ENCODE results near the gene PF4V1.
A peak's percentile ranks its signal among the peaks of the same experiment; 100 is the strongest.

The PF4V1 gene

DNA sequence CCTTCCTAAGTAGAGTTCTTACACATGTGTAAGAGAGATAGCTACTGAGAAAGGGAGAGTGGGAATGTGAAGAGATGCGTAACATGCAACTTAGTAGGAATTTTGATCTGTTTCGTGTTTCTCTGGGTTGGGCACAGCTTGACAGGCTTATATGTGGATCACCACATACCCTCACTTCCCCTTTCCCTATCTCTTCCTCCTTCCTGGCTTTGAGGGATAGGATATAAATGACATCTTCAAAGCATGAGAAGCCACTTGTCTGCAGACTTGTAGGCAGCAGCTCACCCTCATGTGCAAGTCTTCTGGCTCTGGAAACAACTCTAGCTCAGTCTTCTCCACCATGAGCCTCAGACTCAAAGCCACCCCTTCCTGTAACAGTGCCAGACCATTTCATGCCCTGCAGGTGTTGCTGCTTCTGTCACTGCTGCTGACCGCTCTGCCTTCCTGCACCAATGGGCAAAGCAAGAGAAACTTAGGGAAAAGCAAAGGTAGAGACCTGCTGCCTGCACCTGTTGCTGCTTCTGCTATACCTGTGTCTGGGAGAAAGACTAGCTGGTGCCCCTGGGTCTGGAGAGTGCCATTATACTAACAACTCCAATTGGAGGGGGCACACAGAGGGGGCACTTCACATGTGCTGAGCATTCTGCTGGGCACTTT is 5.4 kb upstream of the PF4V1 start:
- no peak for DNase-seq

- no peak for DNase-seq
Measured at GRCh38 chr4:73848183-73848777, 4.8 kb upstream of the PF4V1 start.

- no peak for DNase-seq
Measured at GRCh38 chr4:73850261-73850970, 2.7 kb upstream of the PF4V1 start.

DNA sequence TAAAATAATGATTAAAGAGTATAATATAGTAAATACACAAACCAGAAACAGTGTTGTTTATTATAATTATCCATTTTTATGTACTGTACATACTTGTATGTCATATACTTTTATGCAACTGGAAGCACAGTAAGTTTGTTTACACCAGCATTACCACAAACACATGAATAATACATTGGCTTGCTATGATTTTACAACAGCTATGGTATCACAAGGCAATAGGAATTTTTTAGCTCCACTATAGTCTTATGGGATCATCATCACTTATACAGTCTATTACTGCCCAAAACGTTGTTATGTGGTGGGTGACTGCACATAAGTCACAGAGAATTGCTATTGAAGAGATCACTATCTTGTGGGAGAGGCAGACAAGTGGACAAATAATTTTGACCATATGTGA is 1.8 kb upstream of the PF4V1 start:
- DNase-seq = no peak

GRCh38 chr4:73852771-73853170 is 325 bp upstream of the PF4V1 start:
- DNase-seq = no peak

DNA sequence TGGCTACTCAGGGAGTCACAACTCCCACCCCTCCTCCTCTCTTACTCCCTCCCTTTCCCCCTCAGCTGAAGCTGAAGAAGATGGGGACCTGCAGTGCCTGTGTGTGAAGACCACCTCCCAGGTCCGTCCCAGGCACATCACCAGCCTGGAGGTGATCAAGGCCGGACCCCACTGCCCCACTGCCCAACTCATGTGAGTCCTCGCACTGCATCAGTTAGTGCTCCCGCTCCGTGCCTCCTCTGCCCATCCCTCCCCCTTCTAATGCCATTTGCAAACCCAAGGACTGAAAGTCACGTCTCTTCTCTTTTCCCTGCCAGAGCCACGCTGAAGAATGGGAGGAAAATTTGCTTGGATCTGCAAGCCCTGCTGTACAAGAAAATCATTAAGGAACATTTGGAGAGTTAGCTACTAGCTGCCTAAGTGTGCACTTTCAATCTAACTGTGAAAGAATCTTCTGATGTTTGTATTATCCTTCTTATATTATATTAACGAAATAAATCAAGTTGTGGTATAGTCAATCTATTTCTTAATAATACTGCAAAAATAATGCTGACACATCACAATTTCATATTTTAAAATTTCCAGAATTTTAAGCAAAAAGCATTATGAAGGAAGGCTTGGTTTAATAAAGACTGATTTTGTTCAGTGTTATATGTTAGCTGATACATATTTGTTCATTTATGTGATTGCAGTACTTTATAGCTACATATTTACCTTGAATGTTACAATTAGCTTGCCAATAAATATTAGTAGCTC is 800 bp downstream of the PF4V1 start:
- DNase-seq = no peak

GRCh38 chr4:73855406-73855805 is 2.3 kb downstream of the PF4V1 start:
- DNase-seq = no peak

DNA sequence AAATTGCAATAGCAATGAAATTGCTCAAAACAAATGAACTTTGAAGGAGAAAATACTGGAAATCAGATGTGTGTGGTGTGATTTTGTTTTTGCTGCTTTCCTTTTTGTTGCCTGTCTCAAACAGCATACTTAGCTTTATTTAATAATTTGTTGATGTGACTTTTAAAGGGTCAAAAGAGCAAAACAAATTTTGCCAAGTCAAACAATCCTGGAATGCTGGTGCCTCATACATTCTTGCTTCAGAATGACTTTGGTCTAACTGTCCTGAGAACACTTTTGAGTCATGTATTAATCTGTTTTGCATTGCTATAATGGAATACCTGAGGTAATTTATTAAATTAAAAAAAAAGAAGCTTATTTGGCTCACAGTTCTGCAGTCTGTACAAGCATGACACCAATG is 3.4 kb downstream of the PF4V1 start:
- DNase-seq = no peak

DNA sequence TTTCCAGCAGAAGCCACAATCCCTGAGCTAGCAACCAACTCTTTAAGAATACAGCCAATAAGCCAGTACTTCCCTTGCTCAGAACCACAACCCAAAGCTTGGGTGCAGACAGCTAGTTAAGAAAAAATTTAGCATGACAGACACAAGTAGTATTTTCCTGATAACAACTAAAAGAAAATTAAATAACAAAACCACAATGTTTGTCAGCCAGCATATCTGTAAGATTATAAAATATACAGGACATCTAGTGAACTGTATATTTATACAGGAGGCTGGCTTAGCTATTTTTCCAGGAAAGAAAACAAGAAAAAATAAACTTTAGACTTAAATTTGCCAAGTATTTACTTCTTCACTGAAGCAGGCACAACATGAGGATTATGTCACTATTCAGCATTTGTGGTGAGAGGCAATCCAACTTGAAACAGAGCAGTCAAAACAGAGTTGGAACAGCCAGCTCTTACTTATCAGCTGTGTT is 6.6 kb downstream of the PF4V1 start:
- no peak for DNase-seq

DNA sequence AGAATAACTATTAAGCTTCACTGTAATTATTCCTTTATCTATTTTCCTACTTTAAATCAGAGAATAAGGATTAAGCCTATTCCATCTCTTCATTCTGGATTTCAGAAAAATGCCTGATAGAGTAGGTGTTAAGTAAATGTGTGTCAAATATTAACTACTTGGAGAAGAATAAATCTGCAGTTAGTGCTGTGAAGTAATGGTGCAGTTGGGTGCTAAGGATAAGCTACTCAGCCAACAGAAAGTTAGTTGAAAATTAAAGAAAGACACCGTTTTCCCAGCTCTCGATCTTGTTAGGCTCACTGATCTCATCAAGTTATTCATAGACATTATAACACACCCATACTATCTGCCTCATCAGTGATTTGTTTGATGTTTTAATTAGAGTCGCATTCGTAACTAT is 7.1 kb downstream of the PF4V1 start:
- no peak for DNase-seq

GRCh38 chr4:73860917-73861316 is 7.8 kb downstream of the PF4V1 start:
- DNase-seq = no peak

DNA sequence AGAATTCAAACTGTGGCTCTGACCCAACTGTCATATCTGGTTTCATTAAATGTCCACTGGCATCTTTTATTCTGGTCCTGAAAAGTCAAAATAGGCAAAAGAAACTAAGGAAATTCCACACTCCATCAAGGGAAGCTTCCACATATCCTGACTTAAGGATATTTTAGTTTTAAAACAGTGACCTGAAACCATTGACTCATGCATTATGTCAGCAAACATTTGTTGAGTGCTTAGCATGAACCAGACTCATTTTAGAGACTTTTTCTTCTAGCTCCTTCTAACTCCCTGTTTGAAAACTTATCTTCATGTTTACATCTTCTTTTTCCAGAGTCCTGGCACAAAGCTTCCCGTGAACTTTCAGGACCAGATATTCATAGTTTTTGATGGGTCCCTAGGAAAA is 9.2 kb downstream of the PF4V1 start:
- DNase-seq = no peak

GRCh38 chr4:73864365-73864764 is 11.3 kb downstream of the PF4V1 start:
- peak; percentile 1 for DNase-seq

DNA sequence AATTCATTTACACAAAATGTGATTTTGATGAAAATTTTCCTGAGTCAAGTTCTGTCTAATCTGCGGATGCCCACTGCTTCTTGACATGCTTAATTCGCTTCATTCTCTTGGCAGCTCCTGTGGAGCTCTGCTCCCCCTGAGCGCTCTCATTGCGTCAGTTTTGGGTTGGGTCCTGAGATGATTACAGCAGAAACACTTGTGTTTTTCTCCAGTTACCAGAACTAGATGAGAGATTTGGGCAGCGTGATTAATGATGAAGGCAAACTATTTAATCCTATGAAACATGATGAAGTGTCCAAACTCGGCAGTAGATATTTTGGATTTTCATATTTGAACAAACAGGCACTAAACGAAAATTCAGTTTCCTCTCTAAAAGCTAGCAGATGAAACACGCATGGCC is 11.9 kb downstream of the PF4V1 start:
- DNase-seq = no peak

- DNase-seq = no peak
Measured at GRCh38 chr4:73865431-73866096, 12.5 kb downstream of the PF4V1 start.

GRCh38 chr4:73866246-73866645 is 13.2 kb downstream of the PF4V1 start:
- no peak for DNase-seq

DNA sequence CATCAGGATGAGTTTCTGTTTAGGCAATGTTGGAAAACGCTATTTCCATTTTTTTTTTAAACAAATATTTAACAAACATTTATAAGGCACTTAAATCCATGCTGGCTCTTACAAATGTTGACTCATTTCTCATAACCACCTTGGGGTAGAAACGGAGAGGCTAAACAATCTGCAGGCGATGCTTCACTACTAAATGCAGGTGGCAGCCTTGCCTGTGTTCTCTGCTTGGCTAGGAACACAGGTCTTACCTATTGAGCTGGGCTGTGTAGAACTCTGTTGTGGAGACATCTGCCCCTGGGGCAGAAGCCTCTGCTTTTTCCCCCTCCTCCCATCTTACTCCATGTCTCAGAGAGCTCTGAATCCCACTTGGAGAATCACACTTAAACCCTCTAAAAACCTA is 14.7 kb downstream of the PF4V1 start:
- DNase-seq = peak; percentile 1

DNA sequence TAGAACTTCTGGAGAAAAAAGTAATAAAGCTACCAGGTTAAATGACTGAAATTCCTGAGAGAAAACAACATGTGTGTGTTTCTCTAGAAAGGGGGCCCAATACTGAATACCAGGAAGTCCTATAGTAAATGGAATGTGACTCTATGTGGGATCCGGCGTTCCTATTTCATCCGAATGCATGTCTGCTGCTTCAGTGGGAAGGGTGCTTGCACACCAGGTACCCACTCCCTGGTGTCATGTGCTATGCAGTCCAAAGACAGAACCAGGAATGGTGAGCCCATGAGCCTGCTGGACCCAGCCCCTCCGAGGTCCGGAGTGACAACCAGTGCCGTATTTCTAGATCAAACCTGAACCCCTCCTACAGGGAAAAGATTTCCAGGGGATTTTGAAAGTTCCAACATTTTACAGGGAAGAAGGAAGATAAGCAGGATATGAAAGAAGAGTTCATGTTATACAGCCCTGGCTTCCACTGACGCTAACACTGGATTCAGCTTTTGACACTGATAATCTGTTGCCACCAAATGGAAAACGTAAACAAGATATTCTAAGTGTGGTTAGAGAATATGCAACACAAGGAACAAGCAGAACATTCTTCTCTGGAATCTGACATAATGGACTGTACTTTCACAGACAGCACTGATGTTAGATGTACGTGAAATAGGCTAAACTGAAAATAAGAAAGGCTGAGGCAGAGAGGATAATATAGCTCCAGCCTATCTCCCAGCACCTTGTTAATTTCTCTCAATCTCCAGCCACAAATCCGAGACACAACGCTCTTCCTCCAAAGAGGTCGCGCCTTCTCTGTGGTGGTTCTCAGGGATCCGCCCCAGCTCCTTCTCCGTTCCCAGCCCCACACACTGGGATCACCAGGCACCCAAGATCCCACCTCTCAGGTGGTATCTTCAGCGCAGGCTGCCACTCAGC is 15.4 kb downstream of the PF4V1 start:
- no peak for DNase-seq

GRCh38 chr4:73869130-73870055 is 16.3 kb downstream of the PF4V1 start, which contains the start of gene CXCL1:
TSS of gene CXCL1 (plus strand) at chr4:73869393. CDS start at chr4:73869471, 78 bp downstream.
- no peak for DNase-seq

- no peak for DNase-seq
Measured at GRCh38 chr4:73870260-73870659, 17.2 kb downstream of the PF4V1 start.

GRCh38 chr4:73870768-73871167 is 17.7 kb downstream of the PF4V1 start:
- no peak for DNase-seq

Data from activated CD4-positive, alpha-beta T cell treated with anti-CD3 and anti-CD28 coated beads, Interleukin-10, Interleukin-2, amounts not matched to agents 100 ng/mL and 50 ng/mL, durations not matched to agents 16 hours and 8 hours (primary cell).